H1 (cell line): ENCODE data around the gene GBE1. TPM values are rescaled to one million over a fixed set of nuclear protein-coding genes. Genes with fewer than 3 reads are reported as not detected.

Source experiments
- CTCF ChIA-PET: fragments of 300-600 bp; sonication (Branson Sonifier 250); formaldehyde crosslinking; loops from one replicate; lab custom pipeline; 2021; ENCODE audit not compliant: partially characterized antibody; lab: Charles Lee
- POLR2A ChIA-PET: fragments of 300-600 bp; sonication (Branson Sonifier 250); formaldehyde crosslinking; loops from one replicate; lab custom pipeline; 2021; ENCODE audit warnings: inconsistent platforms; ENCODE audit not compliant: partially characterized antibody; lab: Charles Lee
- DNase-seq, 2 experiments: peaks; one replicate each; pipeline versions ENCODE4 v3.0.0 to v3.0.0-alpha.2; 2010 to 2022; ENCODE audit warnings: low spot score in 2 of 2, low read depth in 1 of 2, mixed read lengths in 1 of 2
- FAIRE-seq: peaks from 2 replicates; lab custom pipeline; 2011; peaks lifted over from hg19 to GRCh38; lab: Jason Lieb, UNC
- H2AFZ ChIP-seq: 2 replicates; pipeline ENCODE4 v1.8.1; 2012; ENCODE audit warnings: low read length, inconsistent platforms
- H2AK5ac ChIP-seq: 2 replicates; pipeline ENCODE4 v1.6.1; 2013; ENCODE audit warnings: low read depth, low read length
- H2BK120ac ChIP-seq: replicated peaks from 2 replicates; pipeline ENCODE3; 2013; ENCODE audit warnings: low read depth, low read length, inconsistent platforms
- H2BK12ac ChIP-seq: 2 replicates; pipeline ENCODE4 v1.6.1; 2013; ENCODE audit warnings: low read depth, low read length
- H2BK15ac ChIP-seq: 2 replicates; pipeline ENCODE4 v1.6.1; 2013; ENCODE audit warnings: low read length
- H2BK20ac ChIP-seq: 2 replicates; pipeline ENCODE4 v1.6.1; 2013; ENCODE audit warnings: low read length
- H2BK5ac ChIP-seq: 2 replicates; pipeline ENCODE4 v1.6.1; 2013; ENCODE audit warnings: low read depth, low read length
- H3K14ac ChIP-seq: 2 replicates; pipeline ENCODE4 v1.6.1; 2013; ENCODE audit warnings: inconsistent platforms; ENCODE audit not compliant: insufficient read length
- H3K18ac ChIP-seq: 2 replicates; pipeline ENCODE4 v1.6.1; 2013; ENCODE audit warnings: low read length; ENCODE audit errors: extremely low read depth
- H3K23ac ChIP-seq: 2 replicates; pipeline ENCODE4 v1.6.1; 2013; ENCODE audit warnings: inconsistent platforms; ENCODE audit not compliant: insufficient read length
- H3K23me2 ChIP-seq: 2 replicates; pipeline ENCODE4 v1.6.1; 2013; ENCODE audit warnings: low read depth, low read length
- H3K27ac ChIP-seq: 2 replicates; pipeline ENCODE4 v1.6.1; 2011; ENCODE audit warnings: low read depth, low read length, inconsistent platforms
- H3K27me3 ChIP-seq, 4 experiments: replicated peaks in 1 of 4; 1 replicate in 1 of 4; 2 replicates in 3 of 4; pipeline versions ENCODE4 v1.6.1 to v1.8.1; 2011 to 2013; ENCODE audit warnings: low read length in 3 of 4, mild to moderate bottlenecking in 3 of 4, inconsistent platforms in 2 of 4, mixed read lengths in 2 of 4, moderate library complexity in 1 of 4; ENCODE audit not compliant: control insufficient read depth in 3 of 4, insufficient read depth in 3 of 4; ENCODE audit errors: extremely low read depth in 1 of 4
- H3K36me3 ChIP-seq, 4 experiments: 2 replicates each; pipeline versions ENCODE4 v1.6.1 to v1.8.1; 2011 to 2013; ENCODE audit warnings: mild to moderate bottlenecking in 4 of 4, low read length in 3 of 4, moderate library complexity in 2 of 4, control low read depth in 1 of 4, inconsistent platforms in 1 of 4; ENCODE audit not compliant: insufficient read depth in 4 of 4, control insufficient read depth in 2 of 4
- H3K4ac ChIP-seq: replicated peaks from 2 replicates; pipeline ENCODE3; 2013; ENCODE audit warnings: low read length, low read depth, mixed read lengths, inconsistent platforms; ENCODE audit not compliant: insufficient read length
- H3K4me1 ChIP-seq, 4 experiments: replicated peaks in 1 of 4; 1 replicate in 1 of 4; 2 replicates in 3 of 4; pipeline versions ENCODE4 v1.6.1 to v1.8.1; 2011 to 2013; ENCODE audit warnings: low read length in 3 of 4, inconsistent platforms in 2 of 4, mixed read lengths in 1 of 4; ENCODE audit not compliant: insufficient read depth in 4 of 4, control insufficient read depth in 3 of 4
- H3K4me2 ChIP-seq, 2 experiments: 2 replicates each; pipeline versions ENCODE4 v1.6.1 to v1.8.1; 2011 to 2013; ENCODE audit warnings: low read depth in 2 of 2, low read length in 2 of 2, control low read depth in 1 of 2, inconsistent platforms in 1 of 2, mild to moderate bottlenecking in 1 of 2; ENCODE audit not compliant: insufficient read depth in 1 of 2
- H3K4me3 ChIP-seq, 4 experiments: fragments of 200-600, 300-600 bp in 1 of 4; sonication (generic), shearing (Covaris generic), sonication (Bioruptor Twin) in 1 of 4; 2 replicates each; pipeline versions ENCODE4 v1.5.1 to v1.8.1; 2011 to 2016; ENCODE audit warnings: low read length in 4 of 4, low read depth in 3 of 4, control low read depth in 2 of 4, inconsistent platforms in 2 of 4, mild to moderate bottlenecking in 2 of 4, mixed read lengths in 1 of 4, moderate library complexity in 1 of 4; ENCODE audit not compliant: insufficient read depth in 2 of 4; ENCODE audit errors: extremely low read depth in 1 of 4
- H3K56ac ChIP-seq: replicated peaks from 2 replicates; pipeline ENCODE3; 2013; ENCODE audit warnings: low read depth, mild to moderate bottlenecking, mixed read lengths, low read length, inconsistent platforms; ENCODE audit not compliant: insufficient read length
- H3K79me1 ChIP-seq: 2 replicates; pipeline ENCODE4 v1.6.1; 2013; ENCODE audit warnings: low read depth, low read length, control low read depth
- H3K79me2 ChIP-seq, 2 experiments: 2 replicates each; pipeline versions ENCODE4 v1.6.1 to v1.8.1; 2012 to 2013; ENCODE audit warnings: low read length in 2 of 2, mild to moderate bottlenecking in 2 of 2, inconsistent platforms in 1 of 2; ENCODE audit not compliant: insufficient read depth in 2 of 2, control insufficient read depth in 1 of 2
- H3K9ac ChIP-seq, 4 experiments: replicated peaks in 1 of 4; 1 replicate in 1 of 4; 2 replicates in 3 of 4; pipeline versions ENCODE4 v1.6.1 to v1.8.1; 2011 to 2013; ENCODE audit warnings: low read depth in 3 of 4, low read length in 3 of 4, control low read depth in 2 of 4, mild to moderate bottlenecking in 2 of 4, moderate library complexity in 2 of 4, inconsistent platforms in 1 of 4; ENCODE audit errors: extremely low read depth in 1 of 4
- H3K9me3 ChIP-seq, 2 experiments: 2 replicates each; pipeline versions ENCODE4 v1.6.1 to v1.8.1; 2012 to 2013; ENCODE audit warnings: mild to moderate bottlenecking in 2 of 2, moderate library complexity in 2 of 2, control low read depth in 1 of 2, inconsistent platforms in 1 of 2, low read depth in 1 of 2, low read length in 1 of 2, mixed read lengths in 1 of 2; ENCODE audit not compliant: insufficient read depth in 2 of 2
- H4K20me1 ChIP-seq, 2 experiments: replicated peaks in 1 of 2; 2 replicates each; pipeline versions ENCODE3 to v1.8.1; 2011 to 2013; ENCODE audit warnings: inconsistent platforms in 2 of 2, low read length in 2 of 2, mild to moderate bottlenecking in 1 of 2; ENCODE audit not compliant: insufficient read depth in 2 of 2, control insufficient read depth in 1 of 2
- H4K5ac ChIP-seq: 2 replicates; pipeline ENCODE4 v1.6.1; 2013; ENCODE audit warnings: low read length, low read depth, mixed read lengths, inconsistent platforms; ENCODE audit not compliant: insufficient read length
- H4K8ac ChIP-seq: 2 replicates; pipeline ENCODE4 v1.8.0; 2013; ENCODE audit warnings: mild to moderate bottlenecking, moderate library complexity, low read length, inconsistent platforms; ENCODE audit not compliant: insufficient read depth; ENCODE audit errors: extremely low read depth
- H4K91ac ChIP-seq: replicated peaks from 2 replicates; pipeline ENCODE3; 2013; ENCODE audit warnings: low read length, mixed read lengths, inconsistent platforms; ENCODE audit not compliant: insufficient read length
- CTCF ChIP-seq, 3 experiments: IDR thresholded peaks; 1 replicate in 2 of 3; 2 replicates in 1 of 3; pipeline versions ENCODE4 v1.5.1 to v1.6.1; 2011; ENCODE audit warnings: low read length in 3 of 3, mild to moderate bottlenecking in 3 of 3, inconsistent platforms in 2 of 3, low read depth in 1 of 3, moderate library complexity in 1 of 3; ENCODE audit not compliant: insufficient read depth in 1 of 3; ENCODE audit errors: control extremely low read depth in 1 of 3
- RAD21 ChIP-seq, 2 experiments: IDR thresholded peaks in 1 of 2; conservative IDR thresholded peaks in 1 of 2; 2 replicates each; pipeline ENCODE4 v1.6.1; 2011; ENCODE audit warnings: low read depth in 2 of 2, low read length in 2 of 2, improper control_type of control experiment in 1 of 2, inconsistent platforms in 1 of 2, mild to moderate bottlenecking in 1 of 2, moderate library complexity in 1 of 2
- TEAD4 ChIP-seq: IDR thresholded peaks from 2 replicates; pipeline ENCODE4 v1.6.1; 2012; ENCODE audit warnings: low read depth, low read length, inconsistent platforms, mixed read lengths
- polyA plus RNA-seq, 7 experiments: library from polyadenylated mRNA; depleted of rRNA in 3 of 7; stranded (reverse) in 5 of 7; unstranded in 2 of 7; fragments of >200 nt in 5 of 7; fragments of 200-250 nt in 2 of 7; gene quantifications; 1 replicate in 5 of 7; 2 replicates in 1 of 7; 4 replicates in 1 of 7; pipeline versions ENCODE4 v1.2.1 to v1.2.3, GENCODE V29; 2011 to 2013; ENCODE audit warnings: missing spikeins in 2 of 7, mixed read lengths in 2 of 7
- total RNA-seq: library from RNA; stranded (reverse); fragmentation: NEBNext Ultra II Directional; extraction: Animal tissue kit (Norgen Biotek cat#: 25700); gene quantifications from 2 replicates; pipeline ENCODE4 v1.2.1, GENCODE V29; 2021

GBE1 gene
- total and polyA plus RNA-seq, 2 of the 8 experiments (the other 6 are each of a cell fraction or from before 2014, with no cell fraction given): 3.3 to 7.3 TPM

GRCh38 chr3:81666502-81667121, 94.8 kb downstream of the GBE1 start:
- Histone ChIP-seq H2BK20ac (no peak overlapping the region), H2BK5ac (no peak overlapping the region), H3K9me3 (no peaks in the 10 kb centered on the region), H3K18ac (no peak overlapping the region), H2BK15ac (no peak overlapping the region), H2BK120ac (no peak overlapping the region), H4K8ac (no peak overlapping the region), H4K5ac (no peak overlapping the region), H3K4me3 (no peak overlapping the region), H2BK12ac (no peak overlapping the region), H2AK5ac (no peak overlapping the region), H3K4ac (no peak overlapping the region), H3K27me3 (no peaks in the 10 kb centered on the region), H3K23me2 (no peaks in the 10 kb centered on the region), H3K14ac (no peak overlapping the region), H3K4me1 (no peaks in the 10 kb centered on the region), H3K79me2 (no peaks in the 10 kb centered on the region), H3K4me2 (no peak overlapping the region), H3K36me3 (no peaks in the 10 kb centered on the region), H2AFZ (no peak overlapping the region), H3K27ac (no peak overlapping the region), H3K79me1 (no peaks in the 10 kb centered on the region), H4K20me1 (no peaks in the 10 kb centered on the region), H4K91ac (no peak overlapping the region), H3K23ac (no peak overlapping the region), H3K56ac (no peak overlapping the region), H3K9ac (no peak overlapping the region)
- TF ChIP-seq CTCF (IDR thresholded peaks at IDR 0.05; ENCODE audit: control extremely low read depth in 1 of 3, insufficient read depth in 1 of 3, low read depth in 1 of 3, low read length in 3 of 3): peak in 2 of 3 experiments; percentile 19 to 39; a peak in 2 of 4 replicates
- TF ChIP-seq RAD21 (IDR thresholded peaks at IDR 0.05 in 1 of 2, conservative IDR thresholded peaks at IDR 0.05 in 1 of 2; ENCODE audit: low read depth in 2 of 2, low read length in 2 of 2): peak in 1 of 2 experiments; percentile 74
- TF ChIP-seq TEAD4: no peak
- ChIA-PET CTCF (interaction anchor here (0.8 to 1.6 kb wide), 10 partner anchors 13 to 243 kb away, joined by 3 to 5 read pairs (median 3); no protein-coding TSS in a partner anchor), POLR2A (no interaction called here)
- FAIRE-seq: no peak
- no peak for DNase-seq
